ENCODE data around the gene LRCH1.

GRCh38 chr13:46546084-46546768 lies 6.7 kb upstream of the LRCH1 start:
- no peak for TF ChIP-seq RFX5 (IDR thresholded peaks at IDR 0.05; ENCODE audit: low read depth, low read length)
- TF ChIP-seq CHD1 (IDR thresholded peaks at IDR 0.05; ENCODE audit: low read depth, low read length) = no peak
- no peak for TF ChIP-seq CTCF (conservative IDR thresholded peaks at IDR 0.05; ENCODE audit: low read depth, low read length)
- TF ChIP-seq FOS (IDR thresholded peaks at IDR 0.05; ENCODE audit: low read depth, low read length) = no peak
- no peak for TF ChIP-seq SMC3 (IDR thresholded peaks at IDR 0.05; ENCODE audit: low read depth, low read length)
- no peak for TF ChIP-seq POLR2A (IDR thresholded peaks at IDR 0.05; ENCODE audit: low read depth, low read length)
- no peak for TF ChIP-seq CEBPB (IDR thresholded peaks at IDR 0.05; ENCODE audit: low read depth, low read length)
- no peak for TF ChIP-seq RCOR1 (IDR thresholded peaks at IDR 0.05; ENCODE audit: insufficient replicate concordance, low read length)
